ENCODE measurements around the gene MPND.

DNA sequence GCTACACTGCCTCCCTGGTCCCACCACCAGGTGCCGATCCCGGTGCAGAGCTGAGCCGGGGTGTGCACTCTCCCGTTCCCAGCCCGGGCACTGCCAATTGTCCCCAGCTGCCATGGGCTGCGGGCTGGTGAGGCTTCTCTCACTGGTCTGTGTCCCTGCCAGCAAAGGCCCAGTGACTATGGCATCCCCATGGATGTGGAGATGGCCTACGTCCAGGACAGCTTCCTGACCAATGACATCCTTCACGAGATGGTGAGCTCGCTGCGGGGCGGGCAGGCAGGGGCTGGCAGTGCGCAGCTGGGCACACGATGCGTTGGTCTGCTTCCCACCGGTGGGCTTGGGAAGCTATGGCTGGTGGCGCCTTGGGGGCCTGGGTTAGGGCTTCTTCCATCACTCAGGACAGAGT, 14.6 kb downstream of the MPND start:
- TF ChIP-seq, protein P1, sequence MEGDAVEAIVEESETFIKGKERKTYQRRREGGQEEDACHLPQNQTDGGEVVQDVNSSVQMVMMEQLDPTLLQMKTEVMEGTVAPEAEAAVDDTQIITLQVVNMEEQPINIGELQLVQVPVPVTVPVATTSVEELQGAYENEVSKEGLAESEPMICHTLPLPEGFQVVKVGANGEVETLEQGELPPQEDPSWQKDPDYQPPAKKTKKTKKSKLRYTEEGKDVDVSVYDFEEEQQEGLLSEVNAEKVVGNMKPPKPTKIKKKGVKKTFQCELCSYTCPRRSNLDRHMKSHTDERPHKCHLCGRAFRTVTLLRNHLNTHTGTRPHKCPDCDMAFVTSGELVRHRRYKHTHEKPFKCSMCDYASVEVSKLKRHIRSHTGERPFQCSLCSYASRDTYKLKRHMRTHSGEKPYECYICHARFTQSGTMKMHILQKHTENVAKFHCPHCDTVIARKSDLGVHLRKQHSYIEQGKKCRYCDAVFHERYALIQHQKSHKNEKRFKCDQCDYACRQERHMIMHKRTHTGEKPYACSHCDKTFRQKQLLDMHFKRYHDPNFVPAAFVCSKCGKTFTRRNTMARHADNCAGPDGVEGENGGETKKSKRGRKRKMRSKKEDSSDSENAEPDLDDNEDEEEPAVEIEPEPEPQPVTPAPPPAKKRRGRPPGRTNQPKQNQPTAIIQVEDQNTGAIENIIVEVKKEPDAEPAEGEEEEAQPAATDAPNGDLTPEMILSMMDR (IDR thresholded peaks at IDR 0.05) = no peak
- TF ChIP-seq POLR2AphosphoS5 (IDR thresholded peaks at IDR 0.05) (no peak), POLR2A (IDR thresholded peaks at IDR 0.05) (no peak)
